SH-SY5Y (cell line): ENCODE measurements around the gene FBN1.

Source experiments
- GATA2 ChIP-seq: IDR thresholded peaks from 2 replicates; pipeline ENCODE4 v1.6.1; 2011; ENCODE audit warnings: mild to moderate bottlenecking, low read depth, low read length
- GATA3 ChIP-seq: IDR thresholded peaks from 2 replicates; pipeline ENCODE4 v1.6.1; 2011; ENCODE audit warnings: low read depth, mild to moderate bottlenecking, low read length, moderate library complexity

DNA sequence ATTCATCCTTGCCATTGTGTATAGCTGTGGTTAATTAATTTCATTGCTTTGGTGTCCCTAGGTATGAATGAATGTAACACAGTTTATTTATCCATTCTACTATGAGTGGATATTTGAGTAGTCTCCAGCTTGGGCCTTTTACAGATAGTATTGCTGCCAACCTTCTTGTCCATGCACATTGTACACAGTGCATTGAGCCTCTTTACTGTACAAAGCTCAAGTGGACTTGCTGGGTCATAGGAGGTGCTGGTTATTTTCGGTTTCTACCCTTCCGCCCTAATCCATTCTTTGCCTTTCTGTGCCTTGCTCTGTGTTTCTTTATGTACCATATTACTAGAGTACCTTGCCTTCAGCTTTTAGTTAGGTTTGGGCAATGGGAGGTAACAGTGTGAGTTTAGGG is 253.6 kb downstream of the FBN1 start:
- no peak for TF ChIP-seq GATA3
- no peak for TF ChIP-seq GATA2
